GM12892 (cell line): ENCODE results near the gene PKP3.
A peak's percentile ranks its signal among the peaks of the same experiment; 100 is the strongest.
"Not testable (repeated sequence)": the region's sequence is repeated elsewhere in the genome, so short reads cannot be mapped to it uniquely, and the experiment has no call there.

Experiments
- DNase-seq: peaks from one replicate; pipeline ENCODE4 v3.0.0; 2011; ENCODE audit not compliant: insufficient read length
- FAIRE-seq: peaks from 2 replicates; lab custom pipeline; 2011; peaks lifted over from hg19 to GRCh38; lab: Jason Lieb, UNC
- POLR2A ChIP-seq: IDR thresholded peaks from 2 replicates; pipeline ENCODE4 v1.6.1; 2011; ENCODE audit warnings: low read depth, low read length, control low read depth
- POLR2AphosphoS5 ChIP-seq: IDR thresholded peaks from 2 replicates; pipeline ENCODE4 v1.6.1; 2011; ENCODE audit warnings: low read depth, low read length, control low read depth
- TAF1 ChIP-seq: IDR thresholded peaks from 2 replicates; pipeline ENCODE4 v1.6.1; 2011; ENCODE audit warnings: low read depth, mild to moderate bottlenecking, control low read depth, low read length, borderline replicate concordance

Gene PKP3

GRCh38 chr11:434496-434895, 40.5 kb downstream of the PKP3 start:
- FAIRE-seq (no peak), DNase-seq (no peak)
- no peak for TF ChIP-seq POLR2A
- TF ChIP-seq TAF1: no peak
- TF ChIP-seq POLR2AphosphoS5: no peak

GRCh38 chr11:434999-435740, 41.2 kb downstream of the PKP3 start:
- not testable (repeated sequence) for FAIRE-seq, DNase-seq

DNA sequence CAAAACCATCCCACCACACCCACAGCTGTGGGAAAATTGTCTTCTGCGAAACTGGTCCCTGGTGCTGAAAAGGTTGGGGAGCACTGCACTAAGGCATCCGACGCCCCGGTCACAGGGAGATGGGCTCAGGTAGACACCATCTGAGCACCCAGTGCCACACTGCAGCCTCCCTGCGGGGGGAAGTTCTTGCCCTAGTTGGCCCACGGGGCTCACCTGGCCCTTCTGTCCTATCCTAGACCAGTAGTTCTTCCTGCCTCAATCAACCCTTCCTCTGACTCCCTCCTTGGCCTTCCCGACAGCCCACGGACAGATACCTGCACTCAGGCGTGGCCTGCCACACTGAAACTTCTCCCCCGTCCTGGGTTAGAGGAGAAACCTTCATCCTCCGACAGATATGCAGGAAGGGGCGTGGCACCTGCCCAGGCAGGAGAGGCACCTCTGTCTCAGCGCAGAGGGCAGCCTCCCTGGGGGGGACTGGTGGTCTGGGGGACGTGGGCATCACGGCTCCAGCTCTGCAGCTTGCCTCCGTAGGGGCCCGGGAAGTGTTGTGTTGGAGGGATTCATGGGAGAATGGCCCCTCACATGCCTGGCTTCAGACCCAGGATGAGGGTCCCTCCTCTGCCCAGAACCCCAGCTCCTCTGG, 43.3 kb downstream of the PKP3 start:
- DNase-seq (no peak), FAIRE-seq (no peak)
- no peak for TF ChIP-seq POLR2AphosphoS5
- no peak for TF ChIP-seq TAF1
- no peak for TF ChIP-seq POLR2A

DNA sequence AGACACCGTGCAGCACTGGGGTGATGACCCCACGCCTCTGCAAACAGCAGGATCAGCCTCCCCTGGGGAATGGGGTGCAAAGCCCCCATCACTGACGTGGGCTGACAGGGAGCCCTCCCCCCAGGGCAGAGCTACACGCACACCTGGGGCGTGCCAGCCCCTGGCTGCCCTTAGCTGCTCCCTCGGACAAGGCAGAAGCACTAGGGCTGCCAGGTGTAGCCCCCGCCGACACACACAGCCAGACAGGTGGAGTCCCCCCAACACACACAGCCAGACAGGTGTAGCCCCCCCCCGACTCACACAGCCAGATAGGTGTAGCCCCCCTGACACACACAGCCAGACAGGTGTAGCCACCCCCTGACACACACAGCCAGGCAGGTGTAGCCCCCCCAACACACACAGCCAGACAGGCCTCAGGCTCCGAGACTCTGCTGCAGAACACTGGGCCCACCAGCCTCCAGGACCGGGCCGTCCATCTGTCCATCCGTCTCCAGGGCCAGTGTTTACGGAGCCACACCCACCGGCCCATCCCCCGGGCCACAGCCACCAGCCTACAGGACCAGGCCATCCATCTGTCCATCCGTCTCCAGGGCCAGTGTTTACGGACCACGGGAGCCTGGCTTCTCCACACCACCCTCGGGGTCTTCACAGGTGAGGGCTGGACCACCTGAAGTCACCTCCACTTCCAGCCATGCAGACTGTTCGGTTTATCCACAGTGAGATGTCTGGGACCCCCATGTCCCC, 44.3 kb downstream of the PKP3 start:
- DNase-seq (no peak), FAIRE-seq (no peak)
- TF ChIP-seq TAF1 (no peak), POLR2A (no peak), POLR2AphosphoS5 (no peak)

GRCh38 chr11:439315-440064, 45.5 kb downstream of the PKP3 start:
- DNase-seq: no peak
- TF ChIP-seq TAF1: no peak
- no peak for TF ChIP-seq POLR2A
- no peak for TF ChIP-seq POLR2AphosphoS5
- no peak for FAIRE-seq

DNA sequence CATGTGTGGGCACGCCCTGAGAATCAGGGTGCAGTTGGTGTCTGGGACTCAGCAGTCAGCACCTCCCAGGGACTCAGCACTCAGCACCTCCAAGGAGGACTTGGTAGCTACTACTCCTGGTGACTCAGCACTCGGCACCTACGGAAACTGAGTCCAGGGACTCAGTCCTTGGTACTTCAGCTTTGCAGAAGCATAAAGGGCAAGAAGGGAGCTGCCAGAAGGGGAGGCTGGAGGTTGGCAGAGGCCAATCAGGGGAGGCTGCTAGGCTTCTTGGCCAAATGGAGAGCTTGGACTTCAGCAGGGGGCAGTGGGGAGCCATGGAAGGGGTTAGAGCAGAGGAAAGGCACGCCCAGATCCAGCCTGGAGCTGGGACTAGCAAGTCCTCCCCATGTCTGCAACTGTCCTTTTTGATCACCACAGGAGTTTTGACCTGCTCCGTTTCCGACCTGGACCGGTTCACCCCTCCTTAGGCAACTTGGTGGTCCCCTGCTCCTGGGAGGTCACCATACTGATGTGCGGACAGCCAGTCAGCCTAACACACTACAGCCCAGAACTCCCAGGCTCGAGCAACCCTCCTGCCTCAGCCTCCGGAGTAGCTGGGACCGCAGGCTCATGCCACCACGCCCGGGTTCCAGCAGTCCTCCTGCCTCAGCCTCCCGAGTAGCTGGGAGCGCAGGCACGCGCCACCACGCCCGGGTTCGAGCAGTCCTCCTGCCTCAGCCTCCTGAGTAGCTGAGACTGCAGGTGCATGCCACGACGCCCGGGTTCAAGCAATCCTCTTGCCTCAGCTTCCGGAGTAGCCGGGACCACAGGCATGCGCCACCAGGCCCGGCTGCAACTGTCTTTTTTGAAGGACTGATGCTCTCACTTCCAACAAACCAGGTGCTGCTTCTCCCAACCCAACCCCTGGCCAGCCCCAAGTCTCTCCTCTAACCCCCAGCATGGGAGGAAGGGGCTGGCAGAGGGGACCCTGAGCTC, 46.3 kb downstream of the PKP3 start:
- no peak for DNase-seq
- TF ChIP-seq POLR2A (no peak), TAF1 (no peak), POLR2AphosphoS5 (no peak)
- FAIRE-seq: no peak

DNA sequence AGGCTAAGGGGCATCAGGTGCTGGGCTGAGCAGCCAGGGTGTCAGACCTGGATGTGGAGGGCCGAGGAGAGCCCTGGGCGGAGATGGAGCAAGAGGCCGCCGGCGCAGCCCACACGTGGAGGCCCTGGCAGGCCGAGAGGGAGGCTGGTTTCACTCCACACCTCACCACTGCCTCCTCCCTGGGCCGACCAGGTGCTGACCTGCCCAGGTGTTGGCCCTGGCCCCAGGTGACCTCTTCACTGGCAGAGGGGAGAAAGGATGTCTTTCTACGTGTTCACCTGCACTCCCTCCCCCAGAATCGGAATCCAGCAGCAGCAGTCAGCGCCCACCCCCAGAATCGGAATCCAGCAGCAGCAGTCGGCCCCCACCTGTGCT, 47.0 kb downstream of the PKP3 start:
- DNase-seq (no peak), FAIRE-seq (no peak)
- TF ChIP-seq POLR2AphosphoS5 (no peak), TAF1 (no peak), POLR2A (no peak)

DNA sequence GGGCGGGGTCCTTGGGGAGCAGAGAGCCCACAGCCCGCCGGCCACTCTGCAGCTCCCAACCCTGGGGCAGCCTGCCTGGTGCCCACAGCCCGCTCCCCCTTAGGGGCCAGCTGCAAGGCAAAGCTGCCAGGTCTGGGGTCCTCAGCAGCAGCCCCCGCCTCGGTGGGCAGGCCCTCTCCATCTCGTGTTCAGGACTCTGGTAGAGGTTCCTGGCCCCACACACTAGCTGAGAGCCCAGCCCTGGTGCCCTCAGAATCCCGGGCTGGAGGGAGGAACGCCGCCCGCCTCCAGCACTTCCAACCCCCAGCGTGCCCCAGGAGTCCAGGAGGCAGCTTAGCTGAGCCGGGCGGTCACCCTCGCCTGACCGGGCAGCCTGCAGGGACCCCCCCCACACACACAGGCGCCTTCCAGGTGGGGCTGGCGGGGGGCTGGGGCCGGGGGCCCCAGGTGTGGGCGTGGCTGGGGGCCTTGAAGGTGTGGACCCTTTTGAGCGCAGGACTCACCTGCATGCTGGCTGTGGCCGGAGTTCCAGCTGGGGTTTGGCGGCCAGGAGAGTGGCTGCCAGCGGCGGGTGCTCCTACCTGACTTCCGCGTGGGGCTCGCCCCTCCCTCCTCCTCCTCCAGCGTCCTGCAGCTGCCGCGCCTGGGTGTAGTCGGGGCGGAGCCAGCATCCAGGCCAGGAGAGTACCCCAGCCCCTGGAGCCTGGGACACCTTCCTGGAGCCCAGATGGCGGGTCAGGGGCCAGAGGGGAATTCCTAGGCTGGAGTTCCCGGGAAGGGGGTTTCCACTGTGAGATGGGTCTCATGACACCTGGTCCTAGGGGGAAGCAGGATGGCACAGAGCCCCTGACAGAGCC, 47.6 kb downstream of the PKP3 start, which contains the start of gene ANO9:
TSS of gene ANO9 (minus strand) at position 594 of the 857 bp plus-strand sequence. CDS start at position 509, 85 bp downstream.
- FAIRE-seq: peak; percentile 93
- DNase-seq: peak; percentile 90
- 0 out of 2 replicates have a peak, but pooled peaks have one; percentile 26 for TF ChIP-seq POLR2AphosphoS5
- peak; percentile 31; the same call in 1 of the 2 replicates for TF ChIP-seq POLR2A
- no peak for TF ChIP-seq TAF1

GRCh38 chr11:442611-443081, 48.6 kb downstream of the PKP3 start:
- DNase-seq: no peak
- no peak for TF ChIP-seq POLR2A
- FAIRE-seq: no peak
